Measurements from ENCODE around the gene BSN.
"Not testable (repeated sequence)": the region's sequence is repeated elsewhere in the genome, so short reads cannot be mapped to it uniquely, and the experiment has no call there.

BSN gene

DNA sequence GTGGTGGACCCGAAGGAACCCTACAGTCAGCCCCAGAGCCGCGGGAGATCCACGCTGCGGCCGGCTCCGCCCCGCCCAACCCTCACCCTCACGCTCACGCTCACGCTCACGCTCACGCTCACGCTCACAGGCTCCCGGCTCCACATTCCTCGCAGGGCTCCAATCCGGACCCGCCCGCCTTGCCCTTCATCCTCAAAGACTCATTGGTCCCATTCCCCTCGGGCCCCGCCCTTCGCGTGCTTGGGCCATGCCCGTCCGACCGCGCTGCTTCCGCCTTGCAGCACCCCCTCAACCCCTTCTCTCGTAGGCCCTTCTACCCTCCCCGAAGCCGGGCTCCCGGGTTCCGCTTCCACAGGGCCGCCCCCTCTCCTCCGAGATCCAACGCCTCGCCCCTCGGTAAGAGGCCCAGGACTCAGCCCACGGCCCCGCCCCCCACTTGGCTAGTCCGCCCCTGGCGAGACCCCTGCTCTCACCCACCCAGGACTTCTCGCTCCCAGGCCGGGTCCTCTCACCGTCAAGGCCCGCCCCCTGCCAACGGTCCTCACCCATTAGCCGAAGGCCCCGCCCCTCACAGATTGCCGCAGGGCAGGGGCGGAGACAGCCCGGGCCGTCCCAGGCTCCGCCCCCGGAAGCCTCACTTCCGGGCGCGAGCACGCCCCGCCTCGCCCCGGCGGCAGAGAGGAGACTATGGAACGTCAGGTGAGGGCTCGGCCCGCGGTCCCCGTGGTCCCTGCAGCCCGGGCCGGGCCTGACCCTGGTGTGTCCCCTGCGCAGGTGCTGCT is 119.6 kb downstream of the BSN start, which contains the start of gene APEH:
APEH (plus strand) TSS at position 637 of the 782 bp plus-strand sequence; CDS start at position 688, 51 bp downstream.
- H3K4me3 ChIP-seq (ENCODE audit: extremely low read depth, insufficient read depth, low read length, poor library complexity, severe bottlenecking), result peak within 1 kb of the TSS; percentile 63
- H3K36me3 ChIP-seq (ENCODE audit: control insufficient read depth, insufficient read depth, low read length), result peaks cover 36% of the 10 kb centered on the region
- H3K9me3 ChIP-seq (ENCODE audit: control insufficient read depth, low read length), result no peaks in the 10 kb centered on the region
- WGBS, 2 experiments (ENCODE audit: insufficient coverage in 2 of 2), result 0 to 1% methylated on average over 52 to 54 of the region's 71 CpGs
- H3K4me1 ChIP-seq (ENCODE audit: control insufficient read depth, insufficient read depth, low read length, poor library complexity, severe bottlenecking), result peaks cover 3% of the 10 kb centered on the region
- peak within 1 kb of the TSS; percentile 96 for H3K27ac ChIP-seq (ENCODE audit: low read depth, low read length, severe bottlenecking)

DNA sequence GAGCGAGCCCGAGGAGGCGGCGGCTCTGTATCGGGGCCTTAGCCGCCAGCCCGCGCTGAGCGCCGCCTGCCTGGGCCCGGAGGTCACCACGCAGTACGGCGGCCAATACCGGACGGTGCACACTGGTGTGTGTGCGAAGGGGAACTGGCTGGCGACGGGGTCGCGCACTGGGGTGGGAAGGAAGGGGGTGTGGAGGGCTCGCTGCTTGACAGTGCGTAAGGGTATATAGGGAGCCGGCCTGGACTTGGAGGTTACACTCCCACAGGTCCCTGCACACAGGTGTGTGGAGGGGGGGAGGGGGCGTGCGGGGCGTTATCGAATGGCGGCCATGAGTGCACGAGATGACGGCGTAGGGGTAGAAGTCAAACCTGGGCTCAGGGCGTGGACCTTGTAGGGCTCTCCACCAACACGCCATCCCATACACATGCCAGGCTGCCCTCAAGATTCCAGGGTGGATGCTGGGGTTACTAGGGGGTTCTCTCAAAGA is 120.3 kb downstream of the BSN start:
- WGBS, 2 experiments (ENCODE audit: insufficient coverage in 2 of 2), result 0 to 2% methylated on average over 18 to 19 of the region's 34 CpGs
- H3K4me3 ChIP-seq (ENCODE audit: extremely low read depth, insufficient read depth, low read length, poor library complexity, severe bottlenecking), result peak overlapping the region; percentile 63
- H3K36me3 ChIP-seq (ENCODE audit: control insufficient read depth, insufficient read depth, low read length), result peaks cover 43% of the 10 kb centered on the region
- H3K4me1 ChIP-seq (ENCODE audit: control insufficient read depth, insufficient read depth, low read length, poor library complexity, severe bottlenecking), result no peaks in the 10 kb centered on the region
- peak overlapping the region; percentile 96 for H3K27ac ChIP-seq (ENCODE audit: low read depth, low read length, severe bottlenecking)
- H3K9me3 ChIP-seq (ENCODE audit: control insufficient read depth, low read length), result no peaks in the 10 kb centered on the region

DNA sequence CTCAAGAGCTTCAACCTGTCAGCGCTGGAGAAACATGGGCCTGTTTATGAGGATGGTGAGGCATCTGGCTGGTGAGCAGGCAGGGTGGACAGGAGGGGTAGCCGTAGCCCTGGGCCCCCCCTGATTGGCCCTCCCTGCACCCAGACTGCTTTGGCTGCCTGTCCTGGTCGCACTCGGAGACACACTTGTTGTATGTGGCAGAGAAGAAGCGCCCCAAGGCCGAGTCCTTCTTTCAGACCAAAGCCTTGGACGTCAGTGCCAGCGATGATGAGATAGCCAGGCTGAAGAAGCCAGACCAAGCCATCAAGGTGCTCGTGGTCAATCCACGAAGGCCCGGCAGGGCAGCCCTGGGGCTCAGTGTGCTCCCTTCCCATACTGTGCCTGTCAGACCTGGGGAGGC is 121.6 kb downstream of the BSN start:
- Histone ChIP-seq H3K27ac (ENCODE audit: low read depth, low read length, severe bottlenecking) (no peak overlapping the region), H3K4me3 (ENCODE audit: extremely low read depth, insufficient read depth, low read length, poor library complexity, severe bottlenecking) (no peak overlapping the region), H3K36me3 (ENCODE audit: control insufficient read depth, insufficient read depth, low read length) (peaks cover 57% of the 10 kb centered on the region), H3K4me1 (ENCODE audit: control insufficient read depth, insufficient read depth, low read length, poor library complexity, severe bottlenecking) (no peaks in the 10 kb centered on the region), H3K9me3 (ENCODE audit: control insufficient read depth, low read length) (no peaks in the 10 kb centered on the region)
- WGBS, 2 experiments (ENCODE audit: insufficient coverage in 2 of 2), result 98 to 100% methylated on average over 10 to 11 of the region's 11 CpGs

DNA sequence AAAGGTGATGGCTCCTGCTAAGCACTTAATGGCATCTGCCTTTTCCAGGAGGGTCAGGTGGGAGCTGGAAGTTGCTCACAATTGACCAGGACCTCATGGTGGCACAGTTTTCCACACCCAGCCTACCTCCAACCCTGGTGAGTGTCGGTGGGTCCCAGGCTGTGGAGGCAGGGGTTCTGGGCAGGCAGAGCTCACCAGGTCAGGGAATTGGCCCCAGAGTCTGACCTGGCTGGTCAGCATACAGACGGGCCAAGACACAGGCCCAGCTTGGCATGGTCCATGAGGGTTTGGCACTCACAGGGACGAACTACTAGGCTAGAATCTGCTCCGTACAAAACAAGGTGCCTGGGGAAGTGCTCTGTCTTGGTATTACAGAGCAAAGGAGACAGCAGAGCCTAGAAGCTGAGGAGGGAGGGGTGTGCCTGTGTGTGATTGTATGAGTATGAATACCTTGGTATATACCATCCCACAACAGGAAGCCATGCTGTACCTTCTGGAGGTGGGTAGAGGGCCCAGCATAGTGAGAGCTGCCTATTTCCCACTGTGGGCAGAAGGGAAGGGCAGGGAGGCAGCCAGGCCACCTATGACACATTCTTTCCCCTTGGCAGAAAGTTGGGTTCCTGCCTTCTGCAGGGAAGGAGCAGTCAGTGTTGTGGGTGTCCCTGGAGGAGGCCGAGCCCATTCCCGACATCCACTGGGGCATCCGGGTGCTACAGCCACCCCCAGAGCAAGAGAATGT is 126.4 kb downstream of the BSN start:
- Histone ChIP-seq H3K9me3 (ENCODE audit: control insufficient read depth, low read length) (no peaks in the 10 kb centered on the region), H3K27ac (ENCODE audit: low read depth, low read length, severe bottlenecking) (no peak overlapping the region), H3K36me3 (ENCODE audit: control insufficient read depth, insufficient read depth, low read length) (peaks cover 82% of the 10 kb centered on the region), H3K4me1 (ENCODE audit: control insufficient read depth, insufficient read depth, low read length, poor library complexity, severe bottlenecking) (no peaks in the 10 kb centered on the region), H3K4me3 (ENCODE audit: extremely low read depth, insufficient read depth, low read length, poor library complexity, severe bottlenecking) (no peak overlapping the region)
- WGBS, 2 experiments (ENCODE audit: insufficient coverage in 2 of 2), result 91 to 99% methylated on average over 5 to 7 of the region's 7 CpGs

DNA sequence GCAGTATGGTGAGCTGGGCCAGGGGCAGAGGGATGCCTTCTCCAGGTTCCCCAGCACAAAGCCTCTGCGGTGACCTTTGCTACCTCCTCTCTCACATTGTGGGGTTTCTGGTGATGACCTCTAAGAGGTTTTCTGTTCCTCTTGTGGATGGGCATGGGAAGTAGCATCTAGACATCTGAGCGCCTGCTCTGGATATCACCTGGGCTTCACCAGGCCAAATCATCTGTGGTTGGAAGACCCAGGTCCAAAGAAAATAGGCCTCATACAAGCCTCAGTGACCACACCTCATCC is 126.9 kb downstream of the BSN start:
- Histone ChIP-seq H3K27ac (ENCODE audit: low read depth, low read length, severe bottlenecking) (no peak overlapping the region), H3K9me3 (ENCODE audit: control insufficient read depth, low read length) (no peaks in the 10 kb centered on the region), H3K36me3 (ENCODE audit: control insufficient read depth, insufficient read depth, low read length) (peaks cover 77% of the 10 kb centered on the region), H3K4me3 (ENCODE audit: extremely low read depth, insufficient read depth, low read length, poor library complexity, severe bottlenecking) (no peak overlapping the region), H3K4me1 (ENCODE audit: control insufficient read depth, insufficient read depth, low read length, poor library complexity, severe bottlenecking) (no peaks in the 10 kb centered on the region)
- WGBS, 2 experiments (ENCODE audit: insufficient coverage in 2 of 2), result 100% methylated on average over 1 of the region's 2 CpGs

DNA sequence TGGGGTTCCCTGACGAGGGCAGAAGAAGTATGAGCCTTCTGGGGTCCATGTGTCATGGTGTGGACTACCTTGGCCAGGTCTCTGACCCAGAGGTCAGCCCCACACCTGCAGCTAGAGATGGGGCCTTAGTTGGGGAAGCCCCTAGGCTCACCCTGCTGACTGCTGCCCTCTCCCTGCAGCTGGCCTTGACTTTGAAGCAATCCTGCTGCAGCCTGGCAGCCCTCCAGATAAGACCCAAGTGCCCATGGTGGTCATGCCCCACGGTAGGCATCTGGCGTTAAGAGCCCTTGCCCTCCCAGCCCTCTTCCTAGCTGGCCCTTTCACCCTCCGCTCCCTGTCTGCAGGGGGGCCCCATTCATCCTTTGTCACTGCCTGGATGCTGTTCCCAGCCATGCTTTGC is 127.3 kb downstream of the BSN start:
- Histone ChIP-seq H3K36me3 (ENCODE audit: control insufficient read depth, insufficient read depth, low read length) (peaks cover 73% of the 10 kb centered on the region), H3K4me3 (ENCODE audit: extremely low read depth, insufficient read depth, low read length, poor library complexity, severe bottlenecking) (no peak overlapping the region), H3K27ac (ENCODE audit: low read depth, low read length, severe bottlenecking) (no peak overlapping the region), H3K4me1 (ENCODE audit: control insufficient read depth, insufficient read depth, low read length, poor library complexity, severe bottlenecking) (no peaks in the 10 kb centered on the region), H3K9me3 (ENCODE audit: control insufficient read depth, low read length) (no peaks in the 10 kb centered on the region)
- WGBS, 2 experiments (ENCODE audit: insufficient coverage in 2 of 2), result 90 to 100% methylated on average over 3 to 4 of the region's 4 CpGs

DNA sequence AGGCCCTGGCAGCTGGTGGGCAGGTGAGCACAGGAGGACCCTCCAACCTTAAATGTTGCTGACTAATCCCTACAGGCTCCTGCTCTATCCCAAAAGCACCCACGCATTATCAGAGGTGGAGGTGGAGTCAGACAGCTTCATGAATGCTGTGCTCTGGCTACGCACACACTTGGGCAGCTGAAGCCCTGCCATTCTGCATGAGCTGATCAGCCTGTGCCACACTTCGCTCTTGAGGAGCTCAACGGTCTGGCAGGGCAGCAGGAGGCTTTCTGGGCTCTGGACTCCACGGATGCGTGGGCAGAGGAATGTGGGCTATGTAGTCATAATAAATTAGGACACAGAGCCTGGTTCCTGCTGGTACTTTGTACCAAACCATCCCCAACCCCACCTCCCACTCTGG is 128.9 kb downstream of the BSN start:
- Histone ChIP-seq H3K36me3 (ENCODE audit: control insufficient read depth, insufficient read depth, low read length) (peaks cover 57% of the 10 kb centered on the region), H3K27ac (ENCODE audit: low read depth, low read length, severe bottlenecking) (no peak overlapping the region), H3K4me3 (ENCODE audit: extremely low read depth, insufficient read depth, low read length, poor library complexity, severe bottlenecking) (no peak overlapping the region), H3K4me1 (ENCODE audit: control insufficient read depth, insufficient read depth, low read length, poor library complexity, severe bottlenecking) (no peaks in the 10 kb centered on the region), H3K9me3 (ENCODE audit: control insufficient read depth, low read length) (no peaks in the 10 kb centered on the region)
- 98 to 100% methylated on average over 2 to 5 of the region's 6 CpGs for WGBS, 2 experiments (ENCODE audit: insufficient coverage in 2 of 2)

DNA sequence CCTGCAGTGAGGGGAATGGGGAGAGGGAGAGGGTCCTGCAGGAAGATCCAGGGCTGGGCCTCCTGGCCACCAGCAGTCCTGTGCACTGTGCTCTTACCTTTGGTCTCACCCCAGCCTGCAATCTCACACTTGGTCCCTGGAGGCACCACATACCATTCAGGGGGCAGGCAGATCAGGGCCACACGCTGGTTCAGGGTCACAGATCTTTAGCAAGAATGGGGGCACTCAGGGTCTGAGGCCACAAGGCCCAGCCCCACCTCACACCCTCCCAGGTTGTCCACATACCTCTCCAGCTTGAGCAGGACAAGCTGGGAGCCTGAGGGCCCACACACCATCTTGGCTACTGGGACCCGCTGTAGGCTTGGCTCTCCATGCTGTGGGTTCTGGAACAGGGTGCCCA is 130.2 kb downstream of the BSN start:
- not testable (repeated sequence) for H3K4me3 ChIP-seq (ENCODE audit: extremely low read depth, insufficient read depth, low read length, poor library complexity, severe bottlenecking); H3K27ac ChIP-seq (ENCODE audit: low read depth, low read length, severe bottlenecking); H3K9me3 ChIP-seq (ENCODE audit: control insufficient read depth, low read length); H3K4me1 ChIP-seq (ENCODE audit: control insufficient read depth, insufficient read depth, low read length, poor library complexity, severe bottlenecking)
- 80 to 100% methylated on average over 1 of the region's 2 CpGs for WGBS, 2 experiments (ENCODE audit: insufficient coverage in 2 of 2)
- peaks cover 44% of the 10 kb centered on the region for H3K36me3 ChIP-seq (ENCODE audit: control insufficient read depth, insufficient read depth, low read length)

DNA sequence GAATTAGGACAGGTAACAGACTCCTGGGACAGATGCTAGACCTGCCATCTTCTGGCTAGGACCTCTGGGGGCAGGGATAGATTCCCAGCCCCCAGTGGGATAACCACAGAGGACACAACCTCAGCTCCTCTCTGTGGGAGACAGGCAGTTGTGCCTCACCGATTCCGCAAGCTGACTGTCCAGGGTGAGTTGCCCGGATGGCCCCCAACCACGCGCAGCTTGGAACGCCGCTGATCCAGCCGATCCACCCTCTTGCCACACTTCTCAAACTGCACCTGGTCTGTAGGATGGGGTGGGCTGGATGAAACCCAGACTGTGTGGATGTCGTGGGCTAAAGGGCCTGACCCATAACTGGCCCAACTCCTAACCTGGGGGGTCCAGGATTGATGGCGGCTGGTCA is 130.8 kb downstream of the BSN start:
- 94 to 100% methylated on average over 1 to 2 of the region's 10 CpGs for WGBS, 2 experiments (ENCODE audit: insufficient coverage in 2 of 2)
- H3K27ac ChIP-seq (ENCODE audit: low read depth, low read length, severe bottlenecking); H3K4me1 ChIP-seq (ENCODE audit: control insufficient read depth, insufficient read depth, low read length, poor library complexity, severe bottlenecking); H3K9me3 ChIP-seq (ENCODE audit: control insufficient read depth, low read length); H3K4me3 ChIP-seq (ENCODE audit: extremely low read depth, insufficient read depth, low read length, poor library complexity, severe bottlenecking): not testable (repeated sequence)
- H3K36me3 ChIP-seq (ENCODE audit: control insufficient read depth, insufficient read depth, low read length), result peaks cover 38% of the 10 kb centered on the region

DNA sequence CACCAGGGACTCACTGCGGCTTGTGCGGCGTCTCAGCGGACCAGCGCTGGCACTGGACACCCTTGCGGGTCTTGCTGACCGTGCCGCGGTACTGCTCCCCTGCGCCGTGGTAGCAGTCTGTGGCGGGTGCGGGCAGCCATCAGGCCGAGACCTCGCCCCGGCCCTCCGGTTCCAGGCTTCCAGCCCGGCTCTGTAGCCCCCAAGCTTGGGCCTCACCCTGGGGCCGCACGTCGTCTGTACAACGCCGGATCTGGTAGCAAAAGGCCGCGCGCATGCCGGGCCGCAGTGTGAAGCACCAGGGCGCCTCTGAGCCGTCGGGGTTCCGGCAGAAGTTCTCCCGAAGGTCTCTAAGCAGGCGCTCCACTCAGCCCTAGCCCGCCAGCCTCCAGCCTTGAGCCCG is 131.6 kb downstream of the BSN start:
- peaks cover 30% of the 10 kb centered on the region for H3K36me3 ChIP-seq (ENCODE audit: control insufficient read depth, insufficient read depth, low read length)
- H3K4me3 ChIP-seq (ENCODE audit: extremely low read depth, insufficient read depth, low read length, poor library complexity, severe bottlenecking); H3K27ac ChIP-seq (ENCODE audit: low read depth, low read length, severe bottlenecking); H3K9me3 ChIP-seq (ENCODE audit: control insufficient read depth, low read length); H3K4me1 ChIP-seq (ENCODE audit: control insufficient read depth, insufficient read depth, low read length, poor library complexity, severe bottlenecking): not testable (repeated sequence)
- WGBS, 2 experiments (ENCODE audit: insufficient coverage in 2 of 2), result 61 to 65% methylated on average over 26 to 29 of the region's 36 CpGs

DNA sequence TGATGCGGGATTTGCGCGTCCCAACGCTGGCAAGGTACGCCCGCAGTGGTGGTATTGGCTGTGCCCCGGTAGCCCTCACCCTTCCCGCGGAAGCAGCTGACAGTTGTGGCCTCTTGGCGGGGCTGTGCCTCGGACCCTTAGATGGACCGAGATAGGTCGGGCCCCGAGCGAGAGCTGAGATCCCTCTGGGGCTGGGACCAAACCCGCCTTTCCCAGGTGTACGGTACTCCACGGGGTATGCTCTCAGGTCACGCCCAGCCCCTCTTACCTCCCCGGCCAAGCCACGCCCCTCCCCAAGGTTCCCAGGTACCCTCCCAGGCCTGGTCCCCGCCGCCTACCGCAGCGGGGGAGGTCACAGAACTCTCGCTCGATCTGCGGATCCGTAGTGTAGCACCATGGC is 132.1 kb downstream of the BSN start:
- WGBS, 2 experiments (ENCODE audit: insufficient coverage in 2 of 2), result 2 to 4% methylated on average over 16 to 18 of the region's 29 CpGs
- not testable (repeated sequence) for H3K27ac ChIP-seq (ENCODE audit: low read depth, low read length, severe bottlenecking); H3K4me1 ChIP-seq (ENCODE audit: control insufficient read depth, insufficient read depth, low read length, poor library complexity, severe bottlenecking); H3K9me3 ChIP-seq (ENCODE audit: control insufficient read depth, low read length)
- Histone ChIP-seq H3K4me3 (ENCODE audit: extremely low read depth, insufficient read depth, low read length, poor library complexity, severe bottlenecking) (peak overlapping the region; percentile 39), H3K36me3 (ENCODE audit: control insufficient read depth, insufficient read depth, low read length) (peaks cover 25% of the 10 kb centered on the region)

Measured in mesodermal cell (in vitro differentiated cells).